NB4 (cell line): ENCODE results near the gene VIM.

ENCODE experiments used
- CTCF ChIP-seq: IDR thresholded peaks from one replicate; pipeline ENCODE4 v1.5.1; 2012; ENCODE audit warnings: low read depth, low read length
- MAX ChIP-seq: IDR thresholded peaks from 2 replicates; pipeline ENCODE4 v1.6.1; 2011; ENCODE audit warnings: low read depth, low read length
- MYC ChIP-seq: IDR thresholded peaks from 2 replicates; pipeline ENCODE4 v1.6.1; 2011; ENCODE audit warnings: low read depth, low read length
- POLR2A ChIP-seq: IDR thresholded peaks from 2 replicates; pipeline ENCODE4 v1.6.1; 2011; ENCODE audit warnings: mild to moderate bottlenecking; ENCODE audit not compliant: insufficient read length; ENCODE audit errors: extremely low read depth

GRCh38 chr10:17213646-17214349 is 14.2 kb upstream of the VIM start:
- TF ChIP-seq CTCF (no peak), POLR2A (no peak), MAX (no peak), MYC (no peak)
